IMR-90 (cell line): Measurements from ENCODE around the gene NAA60. TPM values are rescaled to one million over a fixed set of nuclear protein-coding genes. Genes with fewer than 3 reads are reported as not detected.

Source experiments
- ATAC-seq: fragments of 200-7000 bp; cut with Tn5 transposase; 2 replicates; pipeline ENCODE4 v1.9.1; 2020; ENCODE audit warnings: low read depth, mild to moderate bottlenecking, moderate library complexity
- BruUV-seq: library from RNA; stranded (reverse); fragments of 400-500 nt; replicated peaks from 2 replicates; lab custom pipeline; 2021; lab: Mats Ljungman, UMichigan
- CTCF ChIA-PET: fragments of 300-600 bp; formaldehyde crosslinking; extraction: SDS; loops from one replicate; lab custom pipeline; 2021; ENCODE audit warnings: antibody characterized with exemption; lab: Yijun Ruan, JAX
- POLR2A ChIA-PET: fragments of 300-600 bp; sonication (Branson Sonifier 250); formaldehyde crosslinking; loops from one replicate; lab custom pipeline; 2022; ENCODE audit warnings: antibody characterized with exemption; ENCODE audit not compliant: unreplicated experiment; lab: Charles Lee
- DNase-seq: peaks from one replicate; pipeline ENCODE4 v3.0.0; 2013
- H2AFZ ChIP-seq: replicated peaks from 2 replicates; pipeline ENCODE3; 2013; ENCODE audit warnings: low read length, mild to moderate bottlenecking; ENCODE audit not compliant: poor library complexity
- H2AK5ac ChIP-seq: 2 replicates; pipeline ENCODE4 v1.6.1; 2013; ENCODE audit warnings: low read depth, low read length, inconsistent platforms
- H2AK9ac ChIP-seq: replicated peaks from 2 replicates; pipeline ENCODE3; 2013; ENCODE audit warnings: mild to moderate bottlenecking, low read depth, low read length, moderate library complexity; ENCODE audit not compliant: poor library complexity
- H2BK120ac ChIP-seq: 2 replicates; pipeline ENCODE4 v1.6.1; 2013; ENCODE audit warnings: low read depth, low read length, inconsistent platforms
- H2BK15ac ChIP-seq: 3 replicates; pipeline ENCODE4 v1.6.1; 2013; ENCODE audit warnings: low read depth, low read length, inconsistent platforms
- H2BK20ac ChIP-seq: 2 replicates; pipeline ENCODE4 v1.6.1; 2013; ENCODE audit warnings: low read depth, mild to moderate bottlenecking, inconsistent platforms, low read length, moderate library complexity
- H2BK5ac ChIP-seq: 2 replicates; pipeline ENCODE4 v1.6.1; 2013; ENCODE audit warnings: mild to moderate bottlenecking, low read depth, low read length, inconsistent platforms; ENCODE audit not compliant: poor library complexity, severe bottlenecking
- H3K14ac ChIP-seq: replicated peaks from 2 replicates; pipeline ENCODE4 v1.6.1; 2013; ENCODE audit warnings: low read depth, low read length, inconsistent platforms
- H3K18ac ChIP-seq: 2 replicates; pipeline ENCODE4 v1.6.1; 2013; ENCODE audit warnings: low read depth, low read length, control low read depth
- H3K23ac ChIP-seq: 2 replicates; pipeline ENCODE4 v1.6.1; 2013; ENCODE audit warnings: low read depth, low read length, inconsistent platforms
- H3K27ac ChIP-seq: 2 replicates; pipeline ENCODE4 v1.5.1; 2013; ENCODE audit warnings: mild to moderate bottlenecking, control low read depth, low read length; ENCODE audit not compliant: insufficient read depth
- H3K27me3 ChIP-seq: 2 replicates; pipeline ENCODE4 v1.6.1; 2013; ENCODE audit warnings: low read length; ENCODE audit not compliant: control insufficient read depth, insufficient read depth
- H3K36me3 ChIP-seq: 2 replicates; pipeline ENCODE4 v1.6.1; 2013; ENCODE audit warnings: low read length, mixed read lengths; ENCODE audit not compliant: control insufficient read depth, insufficient read depth
- H3K4ac ChIP-seq: 2 replicates; pipeline ENCODE4 v1.6.1; 2013; ENCODE audit warnings: low read depth, low read length, inconsistent platforms
- H3K4me1 ChIP-seq: 2 replicates; pipeline ENCODE4 v1.6.1; 2013; ENCODE audit warnings: low read length, mixed read lengths; ENCODE audit not compliant: control insufficient read depth, insufficient read depth
- H3K4me2 ChIP-seq: 2 replicates; pipeline ENCODE4 v1.6.1; 2013; ENCODE audit warnings: low read depth, mild to moderate bottlenecking, control low read depth, low read length, moderate library complexity
- H3K4me3 ChIP-seq: 2 replicates; pipeline ENCODE4 v1.5.1; 2013; ENCODE audit warnings: low read depth, mild to moderate bottlenecking, control low read depth, low read length, moderate library complexity; ENCODE audit not compliant: insufficient read depth
- H3K56ac ChIP-seq: 2 replicates; pipeline ENCODE4 v1.6.1; 2013; ENCODE audit warnings: low read length, inconsistent platforms; ENCODE audit not compliant: insufficient read depth; ENCODE audit errors: extremely low read depth
- H3K79me1 ChIP-seq, 2 experiments: 2 replicates each; pipeline ENCODE4 v1.6.1; 2013; ENCODE audit warnings: low read length in 2 of 2, inconsistent platforms in 1 of 2, low read depth in 1 of 2
- H3K9ac ChIP-seq: 2 replicates; pipeline ENCODE4 v1.6.1; 2013; ENCODE audit warnings: low read depth, low read length, control low read depth
- H3K9me1 ChIP-seq: 2 replicates; pipeline ENCODE4 v1.6.1; 2013; ENCODE audit warnings: low read length, inconsistent platforms; ENCODE audit not compliant: insufficient read depth
- H3K9me3 ChIP-seq: 2 replicates; pipeline ENCODE4 v1.6.1; 2013; ENCODE audit warnings: low read length; ENCODE audit not compliant: control insufficient read depth, insufficient read depth
- H4K20me1 ChIP-seq: 2 replicates; pipeline ENCODE4 v1.6.1; 2013; ENCODE audit warnings: low read length, inconsistent platforms; ENCODE audit not compliant: insufficient read depth
- H4K5ac ChIP-seq: 2 replicates; pipeline ENCODE4 v1.6.1; 2013; ENCODE audit warnings: mild to moderate bottlenecking, low read depth, low read length, control low read depth
- H4K8ac ChIP-seq, 2 experiments: 2 replicates each; pipeline ENCODE4 v1.6.1; 2013; ENCODE audit warnings: low read depth in 2 of 2, low read length in 2 of 2, control low read depth in 1 of 2, inconsistent platforms in 1 of 2
- H4K91ac ChIP-seq: 2 replicates; pipeline ENCODE4 v1.6.1; 2013; ENCODE audit warnings: low read depth, low read length, inconsistent platforms; ENCODE audit not compliant: insufficient read depth
- CHD1 ChIP-seq: IDR thresholded peaks from 2 replicates; pipeline ENCODE4 v1.6.1; 2012; ENCODE audit warnings: low read depth, low read length, improper control_type of control experiment
- POLR2A ChIP-seq: IDR thresholded peaks from 2 replicates; pipeline ENCODE4 v1.6.1; 2012; ENCODE audit warnings: mild to moderate bottlenecking, low read depth, low read length
- RAD21 ChIP-seq: IDR thresholded peaks from 2 replicates; pipeline ENCODE4 v1.6.1; 2012; ENCODE audit warnings: low read length, improper control_type of control experiment
- RFX5 ChIP-seq: IDR thresholded peaks from 2 replicates; pipeline ENCODE4 v1.8.0; 2012; ENCODE audit warnings: low read depth, mild to moderate bottlenecking, low read length, moderate library complexity
- WGBS, 2 experiments: methylation state at CpG; one replicate each; pipeline versions ENCODE4 v1.1.5 to v1.1.7; 2013; ENCODE audit warnings: missing lambda C conversion rate in 2 of 2; ENCODE audit not compliant: insufficient read length in 1 of 2; ENCODE audit errors: extremely low coverage in 2 of 2; 5-methylcytosine and 5-hydroxymethylcytosine counted together
- dilution Hi-C: fragments of 300-500 bp; cut with HindIII; formaldehyde crosslinking; loops from one replicate; pipeline ENCODE4 v1.14.3; 2018; ENCODE audit warnings: low sequenced_read_pairs; ENCODE audit not compliant: unreplicated experiment
- in situ Hi-C: fragments of 300-500 bp; cut with MboI; formaldehyde crosslinking; loops from 3 replicates; pipeline ENCODE4 v1.14.3; 2019; ENCODE audit warnings: low sequenced_read_pairs, inconsistent platforms, mixed read lengths
- intact Hi-C: fragments of 100-400 bp; cut with micrococcal nuclease; formaldehyde crosslinking; loops from 2 replicates; pipeline ENCODE4 v1.10.0; 2022
- polyA plus RNA-seq, 3 experiments: library from polyadenylated mRNA; depleted of rRNA; stranded (reverse); fragments of >200 nt; gene quantifications; 2 replicates each; pipeline ENCODE4 v1.2.3, GENCODE V29; 2012; ENCODE audit warnings: low replicate concordance in 1 of 3
- total RNA-seq: library from RNA; depleted of rRNA; stranded (reverse); fragments of >200 nt; gene quantifications from 2 replicates; pipeline ENCODE4 v1.2.3, GENCODE V29; 2012

NAA60 gene
- total and polyA plus RNA-seq, 2 of the 4 experiments (the other 2 are of a cell fraction), result 7.5 to 18.0 TPM

DNA sequence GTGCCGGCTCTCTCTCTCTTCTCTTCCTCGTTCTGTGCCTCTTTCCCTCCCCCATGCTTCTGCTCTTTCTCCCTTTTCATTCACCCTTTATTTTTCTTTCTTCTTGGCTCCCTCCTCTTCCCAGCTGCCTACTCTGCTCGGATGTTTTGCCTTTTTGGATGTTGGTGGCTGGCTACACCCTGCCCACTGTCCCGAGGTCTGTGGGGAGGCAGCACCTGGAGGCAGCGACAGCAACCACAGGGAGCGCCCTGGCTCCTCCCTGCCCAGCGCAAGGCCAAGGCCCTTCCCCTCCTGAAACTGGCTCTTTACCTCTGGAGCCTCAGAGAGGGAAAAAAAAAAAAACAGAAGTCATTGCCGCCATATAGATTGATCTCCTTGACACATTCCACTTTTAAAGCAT is 77.4 kb downstream of the NAA60 start:
- no peak overlapping the region for H3K4me2 ChIP-seq
- intact Hi-C loops (no loop called here), in situ Hi-C loops (no loop called here), dilution Hi-C loops (no loop called here)
- H3K14ac ChIP-seq, result no peak overlapping the region
- no peak overlapping the region for H2AFZ ChIP-seq
- H2BK5ac ChIP-seq, result no peak overlapping the region
- H2BK15ac ChIP-seq, result no peak overlapping the region
- POLR2A ChIA-PET, result no interaction called here
- no peaks in the 10 kb centered on the region for H3K79me1 ChIP-seq
- no peak overlapping the region for H2BK20ac ChIP-seq
- no peak overlapping the region for H2BK120ac ChIP-seq
- TF ChIP-seq RFX5 (no peak), RAD21 (no peak), CHD1 (no peak), POLR2A (no peak)
- no peak overlapping the region for H2AK9ac ChIP-seq
- H4K5ac ChIP-seq, result no peak overlapping the region; the same call in 1 of the 2 replicates
- CTCF ChIA-PET, result no interaction called here
- no peak overlapping the region for H3K4ac ChIP-seq
- peak overlapping the region; percentile 87; the same call in 1 of the 2 replicates for H3K27ac ChIP-seq
- H3K4me1 ChIP-seq, result peaks cover 1% of the 10 kb centered on the region; the same call in 1 of the 2 replicates
- no peaks in the 10 kb centered on the region for H3K9me3 ChIP-seq
- H4K91ac ChIP-seq, result no peak overlapping the region
- no peaks in the 10 kb centered on the region for H3K27me3 ChIP-seq
- no peak overlapping the region; the same call in 1 of the 2 replicates for H3K9ac ChIP-seq
- BruUV-seq, result no TSS peak
- DNase-seq (no peak), ATAC-seq (no peak)
- no peak overlapping the region for H2AK5ac ChIP-seq
- H3K36me3 ChIP-seq, result peaks cover 40% of the 10 kb centered on the region
- H3K9me1 ChIP-seq, result no peaks in the 10 kb centered on the region
- no peak overlapping the region for H3K23ac ChIP-seq
- no peak overlapping the region for H3K4me3 ChIP-seq
- no peak overlapping the region for H3K18ac ChIP-seq
- 58% methylated on average over 2 of the region's 8 CpGs; no CpG with 5 or more reads in 1 of the 2 experiments for WGBS, 2 experiments
- H4K20me1 ChIP-seq, result no peaks in the 10 kb centered on the region
- no peak overlapping the region for H4K8ac ChIP-seq
- H3K56ac ChIP-seq, result no peak overlapping the region
